Measurements from ENCODE around the gene AGR2. TPM values are rescaled to one million over a fixed set of nuclear protein-coding genes. Genes with fewer than 3 reads are reported as not detected.

AGR2 gene
- total RNA-seq, 1 donor from 2014 or later: not detected

GRCh38 chr7:16765436-16765859, 39.4 kb downstream of the AGR2 start:
- Histone ChIP-seq H3K4me1 (peaks cover 10% of the 10 kb centered on the region), H3K27me3 (ENCODE audit: low read depth) (no peaks in the 10 kb centered on the region), H3K36me3 (no peaks in the 10 kb centered on the region), H3K27ac (replicated peaks) (peak overlapping the region; percentile 73), H3K4me3 (peak overlapping the region; percentile 13), H3K9me3 (replicated peaks) (no peaks in the 10 kb centered on the region)
- TF ChIP-seq CTCF (IDR thresholded peaks at IDR 0.05; ENCODE audit: borderline replicate concordance): no peak
- DNase-seq: no peak
- intact Hi-C loops (cut with micrococcal nuclease): no loop called here

- Histone ChIP-seq H3K4me3 (peak overlapping the region; percentile 13), H3K27ac (replicated peaks) (peak overlapping the region; percentile 73), H3K27me3 (ENCODE audit: low read depth) (no peaks in the 10 kb centered on the region), H3K4me1 (peaks cover 10% of the 10 kb centered on the region), H3K9me3 (replicated peaks) (no peaks in the 10 kb centered on the region), H3K36me3 (no peaks in the 10 kb centered on the region)
- intact Hi-C loops (cut with micrococcal nuclease): no loop called here
- DNase-seq: no peak
- TF ChIP-seq CTCF (IDR thresholded peaks at IDR 0.05; ENCODE audit: borderline replicate concordance): no peak
These were observed 39.9 kb downstream of the AGR2 start for GRCh38 chr7:16764942-16765341.

GRCh38 chr7:16762177-16762576, 42.6 kb downstream of the AGR2 start:
- Histone ChIP-seq H3K4me3 (no peak overlapping the region), H3K9me3 (replicated peaks) (no peaks in the 10 kb centered on the region), H3K36me3 (no peaks in the 10 kb centered on the region), H3K27ac (replicated peaks) (no peak overlapping the region), H3K4me1 (peaks cover 10% of the 10 kb centered on the region), H3K27me3 (ENCODE audit: low read depth) (no peaks in the 10 kb centered on the region)
- intact Hi-C loops (cut with micrococcal nuclease): no loop called here
- TF ChIP-seq CTCF (IDR thresholded peaks at IDR 0.05; ENCODE audit: borderline replicate concordance): no peak
- no peak for DNase-seq

- no peaks in the 10 kb centered on the region for H3K27me3 ChIP-seq (ENCODE audit: low read depth)
- intact Hi-C loops (cut with micrococcal nuclease): no loop called here
- H3K4me1 ChIP-seq: peaks cover 15% of the 10 kb centered on the region
- H3K9me3 ChIP-seq (replicated peaks): no peaks in the 10 kb centered on the region
- no peak overlapping the region for H3K4me3 ChIP-seq
- H3K27ac ChIP-seq (replicated peaks): no peak overlapping the region
- no peak for TF ChIP-seq CTCF (IDR thresholded peaks at IDR 0.05; ENCODE audit: borderline replicate concordance)
- H3K36me3 ChIP-seq: no peaks in the 10 kb centered on the region
- no peak for DNase-seq
These were observed 45.0 kb downstream of the AGR2 start for GRCh38 chr7:16759840-16760239.

- no peaks in the 10 kb centered on the region for H3K9me3 ChIP-seq (replicated peaks)
- H3K4me3 ChIP-seq: no peak overlapping the region
- H3K4me1 ChIP-seq: peaks cover 23% of the 10 kb centered on the region
- DNase-seq: no peak
- H3K36me3 ChIP-seq: no peaks in the 10 kb centered on the region
- intact Hi-C loops (cut with micrococcal nuclease): no loop called here
- no peak overlapping the region for H3K27ac ChIP-seq (replicated peaks)
- H3K27me3 ChIP-seq (ENCODE audit: low read depth): no peaks in the 10 kb centered on the region
- no peak for TF ChIP-seq CTCF (IDR thresholded peaks at IDR 0.05; ENCODE audit: borderline replicate concordance)
These were observed 45.9 kb downstream of the AGR2 start for GRCh38 chr7:16758631-16759611.

Data from left ventricle myocardium inferior (tissue), 1 donor.